BLaER1 treated with 17β-estradiol and CSF1 and Interleukin-3, amounts not matched to agents 10 nM and 100 nM (cell line): ENCODE results near the gene FAM47E.

Experiments
- H3K27ac ChIP-seq, 11 experiments: shearing (Covaris generic); formaldehyde crosslinking; 2 replicates each; pipeline ENCODE4 v1.8.1; 2022
- H3K27me3 ChIP-seq, 11 experiments: shearing (Covaris generic); formaldehyde crosslinking; 2 replicates each; pipeline ENCODE4 v1.8.1; 2022
- H3K36me3 ChIP-seq, 11 experiments: shearing (Covaris generic); formaldehyde crosslinking; 2 replicates each; pipeline ENCODE4 v1.8.1; 2022
- H3K4me1 ChIP-seq, 10 experiments: shearing (Covaris generic); formaldehyde crosslinking; 2 replicates each; pipeline ENCODE4 v1.8.1; 2022
- H3K4me2 ChIP-seq, 11 experiments: shearing (Covaris generic); formaldehyde crosslinking; 2 replicates each; pipeline ENCODE4 v1.8.1; 2022
- H3K4me3 ChIP-seq, 10 experiments: shearing (Covaris generic); formaldehyde crosslinking; 2 replicates each; pipeline ENCODE4 v1.8.1; 2022
- H3K9ac ChIP-seq, 11 experiments: shearing (Covaris generic); formaldehyde crosslinking; 2 replicates each; pipeline ENCODE4 v1.8.1; 2022
- H3K9me3 ChIP-seq, 11 experiments: shearing (Covaris generic); formaldehyde crosslinking; replicated peaks in 1 of 11; 2 replicates each; pipeline ENCODE4 v1.8.1; 2022
- H4K20me1 ChIP-seq, 11 experiments: shearing (Covaris generic); formaldehyde crosslinking; 2 replicates each; pipeline ENCODE4 v1.8.1; 2022
- Cebpa-rat ChIP-seq, 11 experiments: shearing (Covaris generic); IDR thresholded peaks; 2 replicates each; pipeline ENCODE4 v1.8.1; 2022

The FAM47E gene

DNA sequence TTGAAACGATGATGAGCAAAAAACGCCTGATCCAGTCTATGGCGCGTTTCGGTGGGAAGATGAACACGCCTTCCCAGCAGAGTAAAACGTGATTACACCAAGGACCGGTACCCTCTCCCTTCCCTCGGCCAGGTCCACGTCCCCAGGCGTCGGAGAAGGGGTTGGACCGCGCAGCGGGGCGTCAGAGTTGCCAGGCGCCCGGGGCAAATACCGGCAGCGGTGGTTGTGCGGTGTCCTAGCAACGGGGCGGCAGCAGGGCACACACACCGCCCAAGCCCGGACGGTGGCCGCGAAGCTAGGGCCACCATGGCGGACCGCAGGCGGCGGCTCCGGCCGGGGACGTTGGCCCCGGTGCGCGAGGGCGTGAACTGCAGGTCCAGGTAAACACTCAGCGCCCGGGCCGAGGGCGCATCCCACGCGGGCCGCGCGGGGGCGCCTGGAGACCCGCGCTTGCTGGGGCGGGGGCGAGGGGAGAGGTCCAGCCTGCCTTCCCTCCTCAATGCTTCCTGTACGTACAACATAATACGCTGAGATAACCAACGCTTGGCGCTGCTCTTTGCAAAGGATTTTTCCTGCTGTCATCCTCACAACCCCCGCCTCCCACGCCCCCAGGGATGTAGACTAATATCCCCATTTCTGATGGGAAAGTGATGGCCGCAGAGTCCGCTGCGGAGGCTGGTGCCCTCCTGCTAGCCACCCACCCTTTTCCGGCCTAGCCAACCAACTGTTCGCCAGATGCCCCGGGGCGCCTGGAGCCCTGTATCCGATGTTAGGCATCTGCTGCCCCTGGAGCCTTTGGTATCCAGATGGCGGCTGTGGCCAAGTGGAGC is at the start of gene FAM47E:
Gene FAM47E, plus strand, starts transcription at position 281 of the 830 bp plus-strand sequence. Its CDS starts 26 bp downstream, at position 307.
- no peak for TF ChIP-seq Cebpa-rat (IDR thresholded peaks at IDR 0.05)
- H3K9me3 ChIP-seq = peaks cover 16 to 23% (median 20%) of the 10 kb centered on the region in 11 experiments
- no peak within 1 kb of the TSS for H3K9ac ChIP-seq
- no peaks in the 10 kb centered on the region for H3K4me1 ChIP-seq
- H4K20me1 ChIP-seq = no peaks in the 10 kb centered on the region
- H3K36me3 ChIP-seq = no peaks in the 10 kb centered on the region
- H3K4me3 ChIP-seq = peak within 1 kb of the TSS in 1 of 10 experiments; percentile 39; a peak in 2 of 20 replicates
- H3K27ac ChIP-seq = no peak within 1 kb of the TSS
- no peak within 1 kb of the TSS for H3K4me2 ChIP-seq
- H3K27me3 ChIP-seq = peaks cover 16 to 26% (median 20%) of the 10 kb centered on the region in 11 experiments

GRCh38 chr4:76203541-76203940 is 48.0 kb upstream of the FAM47E start:
- no peak overlapping the region for H3K27ac ChIP-seq

GRCh38 chr4:76204936-76205335 is 46.6 kb upstream of the FAM47E start:
- Histone ChIP-seq H3K9me3 (no peaks in the 10 kb centered on the region), H3K9ac (no peak overlapping the region), H4K20me1 (peaks cover 0 to 82% (median 0%) of the 10 kb centered on the region in 11 experiments; a peak in 12 of 22 replicates), H3K4me2 (peak overlapping the region in 3 of 11 experiments; percentile 34 to 97 (median 97); a peak in 6 of 22 replicates), H3K4me3 (no peak overlapping the region), H3K27ac (no peak overlapping the region), H3K36me3 (peaks cover 0 to 49% (median 12%) of the 10 kb centered on the region in 11 experiments; a peak in 9 of 22 replicates), H3K4me1 (peaks cover 42 to 95% (median 54%) of the 10 kb centered on the region in 10 experiments), H3K27me3 (no peaks in the 10 kb centered on the region)
- TF ChIP-seq Cebpa-rat (IDR thresholded peaks at IDR 0.05) = no peak

More at GRCh38 chr4:76203541-76203940, 48.0 kb upstream of the FAM47E start:
- H3K27me3 ChIP-seq = no peaks in the 10 kb centered on the region
- H3K9me3 ChIP-seq = no peaks in the 10 kb centered on the region
- no peak overlapping the region for H3K4me3 ChIP-seq
- peaks cover 0 to 42% (median 9%) of the 10 kb centered on the region in 11 experiments; a peak in 9 of 22 replicates for H3K36me3 ChIP-seq
- H4K20me1 ChIP-seq = peaks cover 0 to 80% (median 0%) of the 10 kb centered on the region in 11 experiments; a peak in 12 of 22 replicates
- peak overlapping the region in 3 of 11 experiments; percentile 34 to 97 (median 97); a peak in 6 of 22 replicates for H3K4me2 ChIP-seq
- no peak overlapping the region for H3K9ac ChIP-seq
- no peak for TF ChIP-seq Cebpa-rat (IDR thresholded peaks at IDR 0.05)
- H3K4me1 ChIP-seq = peaks cover 43 to 95% (median 54%) of the 10 kb centered on the region in 10 experiments

- Histone ChIP-seq H3K4me3 (peak overlapping the region in 1 of 10 experiments; percentile 10; a peak in 1 of 20 replicates), H4K20me1 (peaks cover 0 to 81% (median 0%) of the 10 kb centered on the region in 11 experiments; a peak in 12 of 22 replicates), H3K9me3 (no peaks in the 10 kb centered on the region), H3K4me2 (peak overlapping the region in 4 of 11 experiments; percentile 2 to 98 (median 97); a peak in 7 of 22 replicates), H3K27me3 (no peaks in the 10 kb centered on the region), H3K36me3 (peaks cover 0 to 53% (median 12%) of the 10 kb centered on the region in 11 experiments; a peak in 9 of 22 replicates), H3K27ac (no peak overlapping the region), H3K4me1 (peaks cover 40 to 95% (median 54%) of the 10 kb centered on the region in 10 experiments), H3K9ac (peak overlapping the region in 2 of 11 experiments; percentile 41 to 69; a peak in 2 of 22 replicates)
- no peak for TF ChIP-seq Cebpa-rat (IDR thresholded peaks at IDR 0.05)
Observed at GRCh38 chr4:76205476-76205875, 46.0 kb upstream of the FAM47E start.

DNA sequence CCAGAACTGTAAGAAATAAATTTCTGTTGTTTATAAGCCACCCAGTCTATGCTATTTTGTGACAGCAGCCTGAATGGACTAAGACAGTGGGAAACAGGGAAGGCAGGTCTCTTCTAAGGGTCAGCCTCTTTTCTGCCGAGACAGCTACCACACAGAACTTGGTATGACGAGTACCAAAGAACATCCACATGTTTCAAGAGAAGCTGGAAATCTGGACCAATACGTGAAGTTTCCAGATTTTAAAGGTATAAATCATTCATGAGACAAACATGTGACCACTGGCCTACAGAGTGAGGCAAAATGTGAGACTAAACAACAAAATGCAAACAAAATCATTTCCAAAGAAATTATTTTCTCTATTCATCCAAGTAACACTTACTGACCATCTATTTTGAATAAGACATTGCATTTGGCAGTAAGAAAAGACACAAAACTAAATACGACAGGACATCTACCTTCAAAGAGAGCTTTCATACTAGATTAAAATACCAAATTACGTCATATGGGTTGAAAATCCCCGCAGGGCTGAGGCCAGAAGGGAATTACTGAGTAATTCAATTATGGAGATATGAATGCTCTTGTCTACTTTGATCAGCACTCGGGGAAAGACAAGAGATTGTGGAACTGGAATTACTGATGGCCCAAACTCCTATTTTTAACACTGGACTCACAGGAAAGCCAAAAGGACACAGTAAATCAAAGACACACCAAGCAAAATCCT is 45.1 kb upstream of the FAM47E start:
- Histone ChIP-seq H3K27ac (peak overlapping the region in 3 of 11 experiments; percentile 27 to 38 (median 27); a peak in 4 of 22 replicates), H3K4me3 (peak overlapping the region in 1 of 10 experiments; percentile 82; a peak in 2 of 20 replicates), H3K36me3 (peaks cover 0 to 56% (median 12%) of the 10 kb centered on the region in 11 experiments; a peak in 10 of 22 replicates), H3K4me2 (peak overlapping the region in 5 of 11 experiments; percentile 3 to 98 (median 97); a peak in 8 of 22 replicates), H3K4me1 (peaks cover 40 to 94% (median 54%) of the 10 kb centered on the region in 10 experiments), H3K9me3 (no peaks in the 10 kb centered on the region), H3K9ac (peak overlapping the region in 2 of 11 experiments; percentile 64 to 69; a peak in 3 of 22 replicates), H4K20me1 (peaks cover 0 to 73% (median under 1%) of the 10 kb centered on the region in 11 experiments; a peak in 10 of 22 replicates), H3K27me3 (no peaks in the 10 kb centered on the region)
- no peak for TF ChIP-seq Cebpa-rat (IDR thresholded peaks at IDR 0.05)

- peaks cover 0 to 67% (median 10%) of the 10 kb centered on the region in 11 experiments; a peak in 11 of 22 replicates for H4K20me1 ChIP-seq
- H3K27me3 ChIP-seq = no peaks in the 10 kb centered on the region
- H3K9ac ChIP-seq = peak overlapping the region in 3 of 11 experiments; percentile 64 to 69 (median 65); a peak in 6 of 22 replicates
- peak overlapping the region in 5 of 11 experiments; percentile 27 to 89 (median 66); a peak in 6 of 22 replicates for H3K27ac ChIP-seq
- H3K4me1 ChIP-seq = peaks cover 47 to 92% (median 59%) of the 10 kb centered on the region in 10 experiments
- peaks cover 0 to 67% (median 12%) of the 10 kb centered on the region in 11 experiments; a peak in 10 of 22 replicates for H3K36me3 ChIP-seq
- peak overlapping the region in 5 of 10 experiments; percentile 18 to 91 (median 57); a peak in 8 of 20 replicates for H3K4me3 ChIP-seq
- no peaks in the 10 kb centered on the region for H3K9me3 ChIP-seq
- no peak for TF ChIP-seq Cebpa-rat (IDR thresholded peaks at IDR 0.05)
- H3K4me2 ChIP-seq = peak overlapping the region in 10 of 11 experiments; percentile 66 to 98 (median 94); a peak in 19 of 22 replicates
Observed at GRCh38 chr4:76207549-76207948, 44.0 kb upstream of the FAM47E start.

DNA sequence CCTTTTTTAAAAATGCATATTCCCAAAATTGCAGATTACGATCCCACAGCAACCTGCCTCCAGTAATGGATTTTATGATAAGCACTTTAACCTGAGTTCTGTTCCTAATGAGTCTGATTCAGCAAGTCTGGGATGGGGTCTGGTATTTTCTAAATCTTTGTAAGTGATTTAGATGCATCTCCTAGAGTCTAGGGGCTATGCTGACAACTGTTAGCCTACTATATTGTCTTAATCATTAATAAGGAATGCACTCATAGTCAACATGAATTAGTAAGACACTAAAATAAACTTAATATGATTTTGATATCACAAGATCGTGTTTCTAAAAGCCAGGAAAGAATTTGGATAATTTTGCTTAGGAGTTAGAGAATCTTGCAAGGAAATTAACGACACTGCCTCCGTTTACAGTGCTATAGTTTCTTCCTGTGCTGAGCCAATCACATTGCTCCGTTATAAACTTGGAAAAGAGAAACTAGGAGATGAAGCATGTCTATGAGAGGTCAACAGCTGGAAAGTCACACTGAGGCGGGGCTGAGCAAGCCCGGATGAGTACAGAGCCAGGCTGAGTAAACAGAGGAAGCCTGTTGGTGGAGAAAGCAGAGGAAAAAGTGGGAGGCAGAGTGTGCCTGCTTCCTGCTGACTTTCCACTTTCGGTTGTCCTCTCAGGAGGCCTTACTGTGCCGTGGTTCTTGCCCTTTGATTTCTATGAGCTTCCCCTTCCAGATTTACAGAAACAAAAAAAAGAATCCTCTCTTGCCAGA is 43.3 kb upstream of the FAM47E start:
- no peak for TF ChIP-seq Cebpa-rat (IDR thresholded peaks at IDR 0.05)
- H3K4me1 ChIP-seq = peaks cover 54 to 87% (median 65%) of the 10 kb centered on the region in 10 experiments
- H4K20me1 ChIP-seq = peaks cover 0 to 62% (median 13%) of the 10 kb centered on the region in 11 experiments; a peak in 11 of 22 replicates
- H3K27ac ChIP-seq = peak overlapping the region; percentile 41 to 89 (median 71); a peak in 20 of 22 replicates
- H3K36me3 ChIP-seq = peaks cover 0 to 63% (median 11%) of the 10 kb centered on the region in 11 experiments; a peak in 10 of 22 replicates
- peak overlapping the region; percentile 31 to 69 (median 59); a peak in 21 of 22 replicates for H3K9ac ChIP-seq
- no peaks in the 10 kb centered on the region for H3K9me3 ChIP-seq
- H3K4me2 ChIP-seq = peak overlapping the region; percentile 66 to 98 (median 94)
- H3K27me3 ChIP-seq = no peaks in the 10 kb centered on the region
- peak overlapping the region in 8 of 10 experiments; percentile 7 to 91 (median 39); a peak in 15 of 20 replicates for H3K4me3 ChIP-seq
